ENCODE measurements around the gene GSTA4.

- TF ChIP-seq FOXM1 (IDR thresholded peaks at IDR 0.05; ENCODE audit: borderline replicate concordance) (no peak), FOXA1 (IDR thresholded peaks at IDR 0.05) (no peak), BHLHE40 (IDR thresholded peaks at IDR 0.05; ENCODE audit: borderline replicate concordance) (no peak), SP1 (IDR thresholded peaks at IDR 0.05) (no peak), TARDBP (IDR thresholded peaks at IDR 0.05) (no peak), PKNOX1 (IDR thresholded peaks at IDR 0.05) (no peak), L3MBTL2 (conservative IDR thresholded peaks at IDR 0.05) (no peak), FOXK2 (IDR thresholded peaks at IDR 0.05) (no peak), ELF4 (IDR thresholded peaks at IDR 0.05) (no peak)
Measured at GRCh38 chr6:53014063-53014462, 19.0 kb upstream of the GSTA4 start.
